Activated naive CD4-positive, alpha-beta T cell treated with anti-CD3 and anti-CD28 coated beads, Interleukin-2, amount 10 ng/mL, durations not matched to agents 7 days and 5 days (primary cell): ENCODE data around the gene TOR1B.
"Not testable (repeated sequence)": the region's sequence is repeated elsewhere in the genome, so short reads cannot be mapped to it uniquely, and the experiment has no call there.

ENCODE experiments used
- CTCF ChIA-PET: fragments of 350-600 bp; sonication (Branson Sonifier 250); formaldehyde crosslinking; loops from one replicate; lab custom pipeline; 2021; ENCODE audit warnings: antibody characterized with exemption; lab: Charles Lee
- DNase-seq: peaks from one replicate; pipeline ENCODE4 v3.0.0-alpha.2; 2020
- H3K27ac Mint-ChIP-seq: one replicate; pipeline ENCODE4 v1.8.0; 2021; ENCODE audit warnings: mild to moderate bottlenecking, moderate library complexity, mixed read lengths
- H3K27me3 Mint-ChIP-seq: one replicate; pipeline ENCODE4 v1.8.0; 2021; ENCODE audit warnings: mild to moderate bottlenecking, mixed read lengths
- H3K36me3 Mint-ChIP-seq: one replicate; pipeline ENCODE4 v1.8.0; 2021; ENCODE audit warnings: mixed read lengths
- H3K4me1 Mint-ChIP-seq: one replicate; pipeline ENCODE4 v1.8.0; 2021; ENCODE audit warnings: mixed read lengths
- H3K4me3 Mint-ChIP-seq: one replicate; pipeline ENCODE4 v1.8.0; 2021; ENCODE audit warnings: mild to moderate bottlenecking, moderate library complexity, mixed read lengths
- H3K9me3 Mint-ChIP-seq: one replicate; pipeline ENCODE4 v1.8.0; 2021; ENCODE audit warnings: mixed read lengths

The TOR1B gene

DNA sequence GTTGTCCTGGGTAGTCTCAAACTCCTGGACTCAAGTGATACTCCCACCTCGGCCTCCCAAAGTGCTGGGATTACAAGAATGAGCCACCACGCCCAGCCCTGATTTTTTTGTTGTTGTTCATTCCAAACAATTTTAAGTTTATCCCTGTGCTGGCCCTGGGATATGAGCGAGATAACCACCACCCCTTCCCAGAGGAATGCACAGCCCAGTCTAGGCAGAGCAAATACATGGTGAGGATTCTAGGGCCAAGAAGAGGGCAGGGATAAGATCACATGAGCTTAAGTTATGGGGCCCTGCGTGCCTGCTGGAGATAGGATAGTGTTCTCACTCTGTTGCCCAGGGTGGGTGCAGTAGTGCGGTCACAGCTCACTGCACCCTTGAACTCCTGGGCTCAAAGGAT is 21.0 kb upstream of the TOR1B start:
- Mint-ChIP-seq H3K36me3 (no peaks in the 10 kb centered on the region), H3K27ac (no peak overlapping the region), H3K9me3 (no peaks in the 10 kb centered on the region), H3K4me3 (no peak overlapping the region), H3K4me1 (peaks cover 11% of the 10 kb centered on the region), H3K27me3 (peaks cover 62% of the 10 kb centered on the region)
- DNase-seq: no peak
- CTCF ChIA-PET: interaction anchor here (1.3 to 9.1 kb wide), 5 partner anchors 10 to 139 kb away, joined by 5 to 87 read pairs (median 12); no protein-coding TSS in a partner anchor

DNA sequence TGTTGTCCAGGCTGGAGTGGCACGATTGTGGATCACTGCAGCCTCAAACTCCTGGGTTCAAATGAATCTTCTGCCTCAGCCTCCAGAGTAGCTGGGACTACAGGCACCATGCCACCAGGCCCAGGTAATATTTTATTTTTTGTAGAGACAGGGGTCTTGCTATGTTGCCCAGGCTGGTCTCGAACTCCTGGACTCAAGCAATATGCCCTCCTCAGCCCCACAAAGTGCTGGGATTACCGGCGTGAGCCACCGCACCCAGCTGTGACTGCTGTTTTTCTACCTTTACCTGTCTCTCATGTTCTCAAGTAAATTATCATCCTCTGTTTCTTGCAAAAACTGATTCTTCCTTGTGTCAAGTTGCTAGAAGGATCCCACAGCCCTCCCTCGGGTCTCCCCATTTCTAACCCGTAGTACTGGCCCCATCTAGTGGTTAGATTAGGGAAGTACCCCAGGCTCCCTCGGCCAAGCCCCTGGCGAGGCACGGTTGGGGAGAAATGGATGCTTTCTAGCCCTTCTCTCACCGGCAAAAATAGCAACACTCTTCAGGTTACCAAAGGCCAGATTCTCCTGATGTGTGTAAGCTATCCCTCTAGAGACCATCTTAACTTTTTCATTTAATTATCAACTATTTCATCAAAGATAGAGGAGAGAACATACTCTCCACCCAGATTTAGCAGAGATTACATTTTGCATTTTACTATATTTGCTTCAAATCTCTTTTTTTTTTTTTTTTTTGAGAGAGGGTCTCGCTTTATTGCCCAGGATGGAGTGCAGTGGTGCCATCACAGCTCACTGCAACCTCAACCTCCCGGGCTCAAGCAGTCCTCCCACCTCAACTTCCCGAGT is 19.2 kb upstream of the TOR1B start:
- peak; percentile 82 for DNase-seq
- no peak overlapping the region for H3K4me3 Mint-ChIP-seq
- H3K36me3 Mint-ChIP-seq: no peaks in the 10 kb centered on the region
- CTCF ChIA-PET: interaction anchor here (1.0 to 9.1 kb wide), 12 partner anchors 9 to 689 kb away, joined by 3 to 87 read pairs (median 4); partner anchors contain the start of gene ASB6
- H3K4me1 Mint-ChIP-seq: peaks cover 3% of the 10 kb centered on the region
- H3K27ac Mint-ChIP-seq: no peak overlapping the region
- H3K27me3 Mint-ChIP-seq: peaks cover 59% of the 10 kb centered on the region
- H3K9me3 Mint-ChIP-seq: no peaks in the 10 kb centered on the region

- not testable (repeated sequence) for DNase-seq, H3K36me3 Mint-ChIP-seq, H3K9me3 Mint-ChIP-seq, H3K4me3 Mint-ChIP-seq, H3K27ac Mint-ChIP-seq, H3K4me1 Mint-ChIP-seq
- peaks cover 52% of the 10 kb centered on the region for H3K27me3 Mint-ChIP-seq
- CTCF ChIA-PET: interaction anchor here (1.2 to 9.1 kb wide), 8 partner anchors 8 to 690 kb away, joined by 3 to 87 read pairs (median 3); no protein-coding TSS in a partner anchor
Measured at GRCh38 chr9:129784970-129785369, 18.0 kb upstream of the TOR1B start.

GRCh38 chr9:129785866-129786265 is 17.1 kb upstream of the TOR1B start:
- H3K9me3 Mint-ChIP-seq: no peaks in the 10 kb centered on the region
- no peak for DNase-seq
- no peak overlapping the region for H3K27ac Mint-ChIP-seq
- peaks cover 54% of the 10 kb centered on the region for H3K27me3 Mint-ChIP-seq
- CTCF ChIA-PET: interaction anchor here (0.7 to 9.1 kb wide), 4 partner anchors 48 to 175 kb away, joined by 3 to 87 read pairs (median 32); no protein-coding TSS in a partner anchor
- no peaks in the 10 kb centered on the region for H3K36me3 Mint-ChIP-seq
- H3K4me3 Mint-ChIP-seq: no peak overlapping the region
- H3K4me1 Mint-ChIP-seq: peaks cover 13% of the 10 kb centered on the region

GRCh38 chr9:129786481-129786880 is 16.5 kb upstream of the TOR1B start:
- H3K4me1 Mint-ChIP-seq: peaks cover 13% of the 10 kb centered on the region
- no peak overlapping the region for H3K27ac Mint-ChIP-seq
- H3K4me3 Mint-ChIP-seq: no peak overlapping the region
- CTCF ChIA-PET: interaction anchor here (0.9 to 9.1 kb wide), 5 partner anchors 9 to 175 kb away, joined by 3 to 87 read pairs (median 4); no protein-coding TSS in a partner anchor
- no peaks in the 10 kb centered on the region for H3K9me3 Mint-ChIP-seq
- peaks cover 56% of the 10 kb centered on the region for H3K27me3 Mint-ChIP-seq
- no peak for DNase-seq
- no peaks in the 10 kb centered on the region for H3K36me3 Mint-ChIP-seq

- no peak overlapping the region for H3K4me3 Mint-ChIP-seq
- H3K27ac Mint-ChIP-seq: no peak overlapping the region
- CTCF ChIA-PET: no interaction called here
- DNase-seq: no peak
- no peaks in the 10 kb centered on the region for H3K36me3 Mint-ChIP-seq
- H3K9me3 Mint-ChIP-seq: no peaks in the 10 kb centered on the region
- peaks cover 34% of the 10 kb centered on the region for H3K27me3 Mint-ChIP-seq
- peaks cover 10% of the 10 kb centered on the region for H3K4me1 Mint-ChIP-seq
Measured at GRCh38 chr9:129794549-129794948, 8.4 kb upstream of the TOR1B start.

GRCh38 chr9:129796029-129796428 is 7.0 kb upstream of the TOR1B start:
- DNase-seq, H3K9me3 Mint-ChIP-seq, H3K36me3 Mint-ChIP-seq, H3K4me3 Mint-ChIP-seq, H3K27ac Mint-ChIP-seq, H3K4me1 Mint-ChIP-seq: not testable (repeated sequence)
- peaks cover 29% of the 10 kb centered on the region for H3K27me3 Mint-ChIP-seq
- CTCF ChIA-PET: interaction anchor here (0.6 kb wide), 1 partner anchor 59 kb away, joined by 4 read pairs; no protein-coding TSS in a partner anchor

- CTCF ChIA-PET: interaction anchor here (1.2 to 1.7 kb wide), 2 partner anchors 8 to 10 kb away, joined by 4 to 5 read pairs; no protein-coding TSS in a partner anchor
- H3K4me3 Mint-ChIP-seq: no peak overlapping the region
- H3K36me3 Mint-ChIP-seq: peaks cover 4% of the 10 kb centered on the region
- no peak for DNase-seq
- H3K27ac Mint-ChIP-seq: no peak overlapping the region
- no peaks in the 10 kb centered on the region for H3K9me3 Mint-ChIP-seq
- peaks cover 6% of the 10 kb centered on the region for H3K4me1 Mint-ChIP-seq
- peaks cover 22% of the 10 kb centered on the region for H3K27me3 Mint-ChIP-seq
Measured at GRCh38 chr9:129798973-129799372, 4.0 kb upstream of the TOR1B start.

- CTCF ChIA-PET: interaction anchor here (1.1 kb wide), 1 partner anchor 11 kb away, joined by 3 read pairs; no protein-coding TSS in a partner anchor
- Mint-ChIP-seq H3K36me3 (peaks cover 21% of the 10 kb centered on the region), H3K9me3 (no peaks in the 10 kb centered on the region), H3K27me3 (peaks cover 4% of the 10 kb centered on the region), H3K4me1 (peaks cover 24% of the 10 kb centered on the region), H3K27ac (no peak overlapping the region), H3K4me3 (peak overlapping the region; percentile 22)
- DNase-seq: no peak
Measured at GRCh38 chr9:129801504-129801903, 1.5 kb upstream of the TOR1B start.

- H3K4me3 Mint-ChIP-seq: peak overlapping the region; percentile 87
Measured at GRCh38 chr9:129803676-129804060, 684 bp downstream of the TOR1B start.

DNA sequence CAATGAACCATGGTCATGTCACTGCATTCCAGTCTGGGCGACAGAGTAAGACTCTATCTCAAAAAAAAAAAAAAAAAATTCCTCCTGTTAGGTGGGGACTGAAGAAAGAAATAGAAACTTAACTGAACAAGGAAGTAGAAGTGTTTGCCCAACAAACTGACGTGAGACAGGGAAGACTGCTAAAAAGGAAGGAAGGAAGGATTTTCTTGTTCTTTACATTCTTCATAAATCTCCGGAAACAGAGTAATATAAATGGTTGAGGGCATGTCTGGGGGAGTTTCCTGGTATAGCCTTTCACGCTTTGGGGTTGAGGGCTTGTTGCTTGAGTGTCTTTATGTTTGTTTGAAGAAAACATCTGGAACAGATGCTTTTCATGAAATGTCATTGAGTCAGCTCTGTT is 3.1 kb downstream of the TOR1B start:
- H3K4me1 Mint-ChIP-seq: peaks cover 30% of the 10 kb centered on the region

More at GRCh38 chr9:129803676-129804060, 684 bp downstream of the TOR1B start:
- H3K36me3 Mint-ChIP-seq: peaks cover 32% of the 10 kb centered on the region
- H3K27me3 Mint-ChIP-seq: peaks cover 4% of the 10 kb centered on the region
- no peak for DNase-seq
- no peaks in the 10 kb centered on the region for H3K9me3 Mint-ChIP-seq
- peaks cover 30% of the 10 kb centered on the region for H3K4me1 Mint-ChIP-seq
- peak overlapping the region; percentile 93 for H3K27ac Mint-ChIP-seq
- CTCF ChIA-PET: interaction anchor here (1.2 kb wide), 1 partner anchor 64 kb away, joined by 4 read pairs; no protein-coding TSS in a partner anchor

GRCh38 chr9:129809346-129809745 is 6.4 kb downstream of the TOR1B start:
- H3K27me3 Mint-ChIP-seq: no peaks in the 10 kb centered on the region
- peaks cover 55% of the 10 kb centered on the region for H3K36me3 Mint-ChIP-seq
- H3K27ac Mint-ChIP-seq: no peak overlapping the region
- peaks cover 24% of the 10 kb centered on the region for H3K4me1 Mint-ChIP-seq
- H3K9me3 Mint-ChIP-seq: no peaks in the 10 kb centered on the region
- CTCF ChIA-PET: interaction anchor here (0.5 kb wide), 1 partner anchor 104 kb away, joined by 3 read pairs; no protein-coding TSS in a partner anchor
- no peak overlapping the region for H3K4me3 Mint-ChIP-seq
- no peak for DNase-seq

More for the DNA sequence above, 3.1 kb downstream of the TOR1B start:
- H3K9me3 Mint-ChIP-seq: no peaks in the 10 kb centered on the region
- H3K27ac Mint-ChIP-seq: peak overlapping the region; percentile 25
- CTCF ChIA-PET: no interaction called here
- H3K27me3 Mint-ChIP-seq: peaks cover 4% of the 10 kb centered on the region
- peaks cover 48% of the 10 kb centered on the region for H3K36me3 Mint-ChIP-seq
- no peak overlapping the region for H3K4me3 Mint-ChIP-seq
- DNase-seq: no peak

DNA sequence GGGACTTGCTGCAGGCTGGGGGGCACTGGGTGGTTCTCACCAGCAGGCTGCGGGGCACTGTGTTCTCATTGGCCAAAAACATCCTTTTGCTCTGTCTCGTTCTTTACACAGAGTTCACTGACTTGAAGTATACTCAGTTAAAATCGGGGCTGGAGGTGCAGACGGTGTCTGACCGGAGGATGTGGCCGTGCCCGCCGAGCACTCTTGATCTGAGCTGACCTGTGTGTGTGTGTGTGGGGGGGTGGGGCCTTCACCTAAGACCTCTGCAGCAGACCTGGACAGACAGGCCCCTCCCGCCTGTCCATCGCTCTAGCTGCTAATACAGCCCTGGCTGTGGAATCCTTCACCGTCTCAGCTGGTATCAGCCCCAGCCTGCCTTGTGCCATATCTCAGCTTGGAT is 7.1 kb downstream of the TOR1B start:
- CTCF ChIA-PET: no interaction called here
- no peaks in the 10 kb centered on the region for H3K9me3 Mint-ChIP-seq
- no peak overlapping the region for H3K4me3 Mint-ChIP-seq
- H3K36me3 Mint-ChIP-seq: peaks cover 58% of the 10 kb centered on the region
- no peak for DNase-seq
- H3K4me1 Mint-ChIP-seq: peaks cover 21% of the 10 kb centered on the region
- H3K27ac Mint-ChIP-seq: no peak overlapping the region
- no peaks in the 10 kb centered on the region for H3K27me3 Mint-ChIP-seq

- no peaks in the 10 kb centered on the region for H3K27me3 Mint-ChIP-seq
- CTCF ChIA-PET: no interaction called here
- peaks cover 60% of the 10 kb centered on the region for H3K36me3 Mint-ChIP-seq
- DNase-seq: no peak
- H3K9me3 Mint-ChIP-seq: no peaks in the 10 kb centered on the region
- H3K4me3 Mint-ChIP-seq: no peak overlapping the region
- no peak overlapping the region for H3K27ac Mint-ChIP-seq
- peaks cover 17% of the 10 kb centered on the region for H3K4me1 Mint-ChIP-seq
Measured at GRCh38 chr9:129810788-129811187, 7.8 kb downstream of the TOR1B start.
